HEK293T (cell line): ENCODE results near the gene LRRC74A.

Experiments
- CTCF ChIA-PET: fragments of 350-600 bp; formaldehyde crosslinking; extraction: SDS; loops from one replicate; lab custom pipeline; 2021; ENCODE audit warnings: antibody characterized with exemption, inconsistent platforms; lab: Yijun Ruan, JAX
- POLR2A ChIA-PET: fragments of 350-600 bp; formaldehyde crosslinking; extraction: SDS; loops from one replicate; lab custom pipeline; 2020; ENCODE audit warnings: antibody characterized with exemption, inconsistent platforms; lab: Yijun Ruan, JAX
- DNase-seq: peaks from one replicate; pipeline ENCODE4 v3.0.0; 2012; ENCODE audit warnings: mixed read lengths; ENCODE audit errors: extremely low spot score
- ARNT ChIP-seq: fragments of 450-650 bp; IDR thresholded peaks from 2 replicates; pipeline ENCODE4 v1.6.1; 2017; ENCODE audit warnings: mild to moderate bottlenecking
- BHLHE40 ChIP-seq: fragments of 450-650 bp; IDR thresholded peaks from 2 replicates; pipeline ENCODE4 v1.6.1; 2016; ENCODE audit warnings: mild to moderate bottlenecking, moderate library complexity, borderline replicate concordance
- CTBP1 ChIP-seq: fragments of 450-650 bp; IDR thresholded peaks from 2 replicates; pipeline ENCODE4 v1.6.1; 2016; ENCODE audit warnings: borderline replicate concordance
- ELF4 ChIP-seq: fragments of 450-650 bp; IDR thresholded peaks from 2 replicates; pipeline ENCODE4 v1.6.1; 2017; ENCODE audit warnings: antibody characterized with exemption
- FOXA1 ChIP-seq: fragments of 450-650 bp; IDR thresholded peaks from 2 replicates; pipeline ENCODE4 v1.6.1; 2016; ENCODE audit warnings: mild to moderate bottlenecking
- FOXK2 ChIP-seq: fragments of 450-650 bp; IDR thresholded peaks from 2 replicates; pipeline ENCODE4 v1.6.1; 2016; ENCODE audit warnings: mild to moderate bottlenecking
- FOXM1 ChIP-seq: fragments of 450-650 bp; IDR thresholded peaks from 2 replicates; pipeline ENCODE4 v1.6.1; 2017; ENCODE audit warnings: mild to moderate bottlenecking, borderline replicate concordance
- HDGF ChIP-seq: fragments of 450-650 bp; IDR thresholded peaks from 2 replicates; pipeline ENCODE4 v1.6.1; 2017; ENCODE audit warnings: antibody characterized with exemption, borderline replicate concordance
- L3MBTL2 ChIP-seq: fragments of 450-650 bp; conservative IDR thresholded peaks from 2 replicates; pipeline ENCODE4 v1.6.1; 2016; ENCODE audit warnings: mild to moderate bottlenecking
- LEF1 ChIP-seq: fragments of 450-650 bp; IDR thresholded peaks from 2 replicates; pipeline ENCODE4 v1.6.1; 2017; ENCODE audit warnings: mild to moderate bottlenecking, borderline replicate concordance
- NFRKB ChIP-seq: fragments of 450-650 bp; IDR thresholded peaks from 2 replicates; pipeline ENCODE4 v1.6.1; 2016; ENCODE audit warnings: mild to moderate bottlenecking, moderate library complexity
- SP1 ChIP-seq: fragments of 450-650 bp; IDR thresholded peaks from 2 replicates; pipeline ENCODE4 v1.6.1; 2017
- SUZ12 ChIP-seq: fragments of 450-650 bp; IDR thresholded peaks from 2 replicates; pipeline ENCODE4 v1.6.1; 2016; ENCODE audit warnings: mild to moderate bottlenecking
- TARDBP ChIP-seq: fragments of 450-650 bp; IDR thresholded peaks from 2 replicates; pipeline ENCODE4 v1.6.1; 2016
- ZNF384 ChIP-seq: fragments of 450-650 bp; IDR thresholded peaks from 2 replicates; pipeline ENCODE4 v1.6.1; 2016
- TF ChIP-seq, protein P1 (sequence below): fragments of 450-650 bp; IDR thresholded peaks from 2 replicates; pipeline ENCODE4 v1.6.1; 2016

The LRRC74A gene

DNA sequence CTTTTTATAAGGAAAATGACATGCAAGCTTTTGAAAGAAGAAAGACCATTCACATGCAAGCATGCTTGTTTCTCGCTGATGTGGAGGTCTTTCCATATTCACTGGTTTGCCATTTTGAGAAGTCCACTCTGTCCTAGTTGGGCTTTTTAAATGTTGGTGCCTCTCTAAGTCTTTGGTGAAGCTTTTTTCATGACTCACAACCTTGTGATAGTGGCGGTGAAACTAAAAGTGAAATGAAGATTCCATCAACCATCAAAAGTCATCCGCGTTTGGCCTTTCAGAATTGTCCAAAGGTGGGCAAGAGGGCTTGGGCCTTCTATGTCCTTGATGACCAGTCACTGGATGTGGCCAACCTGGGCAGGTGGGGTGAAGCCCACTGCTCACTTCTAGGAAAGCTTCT, 4.3 kb downstream of the LRRC74A start:
- TF ChIP-seq ELF4: no peak
- no peak for TF ChIP-seq L3MBTL2
- TF ChIP-seq FOXK2: no peak
- TF ChIP-seq FOXA1: no peak
- no peak for TF ChIP-seq ZNF384
- no peak for TF ChIP-seq SP1
- no peak for TF ChIP-seq FOXM1
- TF ChIP-seq NFRKB: no peak
- TF ChIP-seq HDGF: no peak
- no peak for TF ChIP-seq TARDBP
- TF ChIP-seq SUZ12: no peak
- TF ChIP-seq, protein P1, sequence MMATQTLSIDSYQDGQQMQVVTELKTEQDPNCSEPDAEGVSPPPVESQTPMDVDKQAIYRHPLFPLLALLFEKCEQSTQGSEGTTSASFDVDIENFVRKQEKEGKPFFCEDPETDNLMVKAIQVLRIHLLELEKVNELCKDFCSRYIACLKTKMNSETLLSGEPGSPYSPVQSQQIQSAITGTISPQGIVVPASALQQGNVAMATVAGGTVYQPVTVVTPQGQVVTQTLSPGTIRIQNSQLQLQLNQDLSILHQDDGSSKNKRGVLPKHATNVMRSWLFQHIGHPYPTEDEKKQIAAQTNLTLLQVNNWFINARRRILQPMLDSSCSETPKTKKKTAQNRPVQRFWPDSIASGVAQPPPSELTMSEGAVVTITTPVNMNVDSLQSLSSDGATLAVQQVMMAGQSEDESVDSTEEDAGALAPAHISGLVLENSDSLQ: no peak
- TF ChIP-seq BHLHE40: no peak
- TF ChIP-seq CTBP1: no peak
- no peak for TF ChIP-seq ARNT
- no peak for TF ChIP-seq LEF1
- ChIA-PET CTCF (no interaction called here), POLR2A (interaction anchor here (1.1 kb wide), 1 partner anchor 18 kb away, joined by 4 read pairs; the partner anchor contains the start of gene ANGEL1)
- no peak for DNase-seq

DNA sequence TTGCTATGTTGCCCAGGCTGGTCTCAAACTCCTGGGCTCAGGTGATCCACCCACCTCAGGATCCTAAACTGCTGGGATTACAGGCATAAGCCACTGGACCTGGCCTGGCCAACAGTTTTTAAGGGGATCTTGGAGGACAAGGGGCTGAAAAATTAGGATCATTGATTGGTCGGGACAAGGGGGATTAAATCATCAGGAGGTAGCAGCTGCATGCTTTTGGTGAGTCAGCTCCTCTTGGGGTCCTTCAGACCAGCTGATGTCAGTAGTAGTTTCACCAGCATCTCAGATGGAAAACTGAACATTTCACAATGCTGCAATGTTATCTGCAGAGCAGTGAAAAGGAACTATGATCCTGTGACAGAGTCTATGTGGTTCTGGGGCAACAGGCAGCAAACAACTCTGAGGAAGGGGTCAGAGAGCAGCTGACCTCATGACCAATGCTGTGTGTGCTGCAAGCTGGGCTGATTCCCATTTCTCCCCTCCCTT, 6.3 kb downstream of the LRRC74A start:
- POLR2A ChIA-PET: interaction anchor here (1.1 kb wide), 1 partner anchor 20 kb away, joined by 3 read pairs; no protein-coding TSS in a partner anchor

DNA sequence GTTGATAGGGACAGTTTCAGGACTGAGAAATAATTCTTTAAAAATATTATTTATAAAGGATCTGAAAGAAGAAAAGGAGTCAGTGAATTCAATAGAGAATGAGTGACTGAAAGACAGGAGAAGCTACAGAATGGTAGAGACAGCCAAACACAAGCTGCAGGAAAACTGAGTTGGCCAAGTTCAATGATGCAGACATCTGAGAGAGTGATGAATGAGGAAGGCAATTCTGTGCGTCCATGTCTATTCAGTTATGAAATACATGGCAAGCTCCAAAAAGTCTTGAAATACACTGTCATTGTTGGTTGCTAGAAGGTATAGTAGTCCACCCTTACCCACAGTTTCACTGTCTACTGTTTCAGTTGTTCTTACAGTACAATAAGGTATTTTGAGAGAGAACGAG, 6.8 kb downstream of the LRRC74A start:
- TF ChIP-seq NFRKB (no peak), LEF1 (no peak), ZNF384 (no peak)
- no peak for DNase-seq
- ChIA-PET CTCF (interaction anchor here (0.6 kb wide), 1 partner anchor 13 kb away, joined by 5 read pairs; no protein-coding TSS in a partner anchor), POLR2A (no interaction called here)

More for the DNA sequence above, 6.3 kb downstream of the LRRC74A start:
- no peak for DNase-seq
- CTCF ChIA-PET: no interaction called here
- no peak for TF ChIP-seq LEF1
- no peak for TF ChIP-seq TARDBP
- no peak for TF ChIP-seq CTBP1
- TF ChIP-seq BHLHE40: no peak
- no peak for TF ChIP-seq FOXK2
- no peak for TF ChIP-seq FOXM1
- no peak for TF ChIP-seq FOXA1
- no peak for TF ChIP-seq ZNF384
- TF ChIP-seq ELF4: no peak
- TF ChIP-seq, protein P1: no peak
- no peak for TF ChIP-seq NFRKB
- TF ChIP-seq L3MBTL2: no peak
- no peak for TF ChIP-seq SUZ12
- TF ChIP-seq SP1: no peak

DNA sequence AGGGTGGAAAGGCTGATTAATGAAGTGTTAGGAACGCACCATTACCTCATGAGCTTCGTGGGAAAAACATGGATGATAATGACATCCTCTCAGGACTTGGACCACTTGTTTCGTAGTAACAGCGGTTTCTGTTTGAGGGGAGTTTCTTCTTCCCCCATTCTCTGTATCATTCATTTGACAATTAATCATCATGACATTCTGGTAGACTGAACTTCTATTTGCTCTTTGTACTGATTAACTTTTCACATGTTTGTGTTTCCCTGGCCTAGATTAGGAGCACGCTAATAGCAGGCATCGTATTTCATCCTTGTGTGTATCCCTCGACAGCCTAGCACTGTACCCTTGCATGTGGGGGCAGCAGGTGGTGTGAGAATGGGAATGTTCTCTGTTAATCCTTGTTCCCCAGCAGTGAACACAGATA, 8.0 kb downstream of the LRRC74A start:
- no peak for DNase-seq
- TF ChIP-seq TARDBP (no peak), HDGF (no peak)
- ChIA-PET POLR2A (no interaction called here), CTCF (no interaction called here)

DNA sequence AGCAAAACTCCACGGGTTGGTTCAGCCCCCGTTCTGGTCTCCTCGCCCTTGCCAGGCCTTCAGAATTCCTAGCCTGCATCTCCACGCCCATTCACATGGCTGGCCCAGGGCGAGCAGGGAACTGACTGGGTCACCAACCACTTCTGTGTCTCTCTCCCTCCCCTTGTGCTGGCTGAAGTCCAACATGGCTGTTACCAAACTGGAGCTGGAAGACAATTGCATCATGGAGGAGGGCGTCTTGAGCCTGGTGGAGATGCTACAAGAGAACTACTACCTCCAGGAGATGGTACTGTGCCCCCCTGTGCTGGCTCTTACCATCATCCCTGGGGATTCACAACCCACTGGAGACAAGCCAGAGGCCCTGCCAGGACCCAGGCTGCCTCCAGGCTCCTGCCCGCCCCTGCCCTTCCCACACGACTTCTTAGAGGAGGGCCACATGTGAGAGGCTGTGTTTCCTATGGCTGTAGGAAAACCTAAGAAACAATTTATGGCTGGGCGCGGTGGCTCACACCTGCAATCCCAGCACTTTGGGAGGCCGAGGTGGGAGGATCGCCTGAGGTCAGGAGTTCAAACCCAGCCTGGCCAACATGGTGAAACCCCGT, 9.9 kb downstream of the LRRC74A start:
- ChIA-PET POLR2A (no interaction called here), CTCF (no interaction called here)
- TF ChIP-seq HDGF: no peak
- TF ChIP-seq SP1: no peak
- no peak for TF ChIP-seq TARDBP
- no peak for TF ChIP-seq FOXA1
- TF ChIP-seq ZNF384: no peak
- no peak for DNase-seq

DNA sequence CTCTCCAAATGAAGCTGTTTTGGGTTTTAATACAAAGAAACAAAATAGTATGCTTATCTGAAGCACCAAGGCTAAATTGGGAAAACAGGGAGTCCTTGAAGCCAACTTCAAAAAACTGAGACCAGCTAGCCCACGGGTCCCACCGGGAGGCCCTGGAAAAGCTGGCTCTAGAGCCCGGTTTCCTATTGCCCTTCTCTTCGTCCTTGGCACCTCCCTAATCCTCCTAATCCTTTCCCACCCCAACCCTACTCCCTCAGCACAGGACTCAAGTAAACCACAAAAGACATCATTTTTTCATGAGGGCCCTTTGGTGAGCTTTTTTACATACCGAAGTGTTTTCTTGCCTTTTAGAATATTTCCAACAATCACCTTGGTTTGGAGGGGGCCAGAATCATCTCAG, 11.3 kb downstream of the LRRC74A start:
- CTCF ChIA-PET: no interaction called here
- POLR2A ChIA-PET: no interaction called here
- TF ChIP-seq, protein P1: no peak
- TF ChIP-seq FOXK2 (no peak), NFRKB (no peak), SP1 (no peak)
- no peak for DNase-seq

DNA sequence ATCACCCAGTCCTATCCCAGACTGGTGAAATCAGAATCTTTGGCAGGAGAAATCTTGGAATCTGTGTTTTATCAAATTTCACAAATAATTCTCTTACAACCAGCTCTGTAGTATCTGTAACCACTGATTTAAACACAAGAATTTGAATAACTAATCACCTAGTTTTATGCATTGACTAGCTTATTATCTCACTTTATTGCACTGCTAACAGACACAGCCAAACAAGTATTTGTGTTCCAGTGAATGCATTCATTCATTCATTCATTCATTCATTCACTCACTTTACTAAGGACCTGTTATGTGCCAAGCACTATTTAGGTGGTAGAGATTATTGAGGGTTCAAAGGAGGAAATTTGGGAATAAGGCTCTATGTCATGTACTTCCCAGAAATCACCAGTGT, 16.2 kb downstream of the LRRC74A start:
- TF ChIP-seq BHLHE40: no peak
- TF ChIP-seq FOXA1: no peak
- ChIA-PET POLR2A (no interaction called here), CTCF (no interaction called here)
- no peak for DNase-seq
